K562 (cell line): ENCODE results near the gene CHD6. TPM values are rescaled to one million over a fixed set of nuclear protein-coding genes. Genes with fewer than 3 reads are reported as not detected.

Experiments
- ATAC-seq: fragments of 200-7000 bp; cut with Tn5 transposase; 3 replicates; pipeline ENCODE4 v1.9.1; 2020; ENCODE audit warnings: moderate library complexity
- BruUV-seq: library from RNA; stranded (reverse); fragments of 400-500 nt; replicated peaks from 2 replicates; lab custom pipeline; 2021; lab: Mats Ljungman, UMichigan
- CTCF ChIA-PET: fragments of 300-600 bp; formaldehyde crosslinking; extraction: SDS; loops from one replicate; lab custom pipeline; 2021; ENCODE audit warnings: low intra/inter-chr PET ratio; lab: Yijun Ruan, JAX
- POLR2A ChIA-PET: fragments of 300-600, 350-650 bp; sonication (Branson Sonifier 250); formaldehyde crosslinking; extraction: SDS; loops from one replicate; lab custom pipeline; 2021; ENCODE audit warnings: antibody characterized with exemption, inconsistent platforms; lab: Yijun Ruan, JAX
- DNase-seq, 4 experiments: peaks; one replicate each; pipeline versions ENCODE4 v3.0.0 to v3.0.0-alpha.2; 2011 to 2018; ENCODE audit warnings: low spot score in 3 of 4, mixed read lengths in 3 of 4; ENCODE audit errors: extremely low read depth in 1 of 4
- FAIRE-seq: peaks from 2 replicates; lab custom pipeline; 2011; peaks lifted over from hg19 to GRCh38; lab: Jason Lieb, UNC
- H2AFZ ChIP-seq: 2 replicates; pipeline ENCODE4 v1.6.0; 2011; ENCODE audit warnings: low read depth, low read length, control low read depth, inconsistent platforms
- H3K27ac ChIP-seq: fragments of 200-600 bp; 3 replicates; pipeline ENCODE4 v1.8.0; 2011; ENCODE audit warnings: low read depth, mild to moderate bottlenecking, control low read depth, inconsistent platforms, low read length, moderate library complexity, mixed read lengths; ENCODE audit errors: extremely low read depth
- H3K27me3 ChIP-seq, 2 experiments: fragments of 300-600 bp in 1 of 2; 2 replicates in 1 of 2; 3 replicates in 1 of 2; pipeline versions ENCODE4 v1.6.0 to v1.8.0; 2011; ENCODE audit warnings: inconsistent platforms in 2 of 2, low read length in 2 of 2, mild to moderate bottlenecking in 1 of 2, mixed read lengths in 1 of 2, moderate library complexity in 1 of 2; ENCODE audit not compliant: control insufficient read depth in 2 of 2, insufficient read depth in 2 of 2
- H3K36me3 ChIP-seq: fragments of 300-600 bp; 3 replicates; pipeline ENCODE4 v1.8.0; 2011; ENCODE audit warnings: mild to moderate bottlenecking, low read length, inconsistent platforms; ENCODE audit not compliant: control insufficient read depth, insufficient read depth
- H3K4me1 ChIP-seq, 2 experiments: fragments of 200-600 bp in 1 of 2; replicated peaks in 1 of 2; 2 replicates in 1 of 2; 3 replicates in 1 of 2; pipeline versions ENCODE4 v1.5.1 to v1.8.0; 2011; ENCODE audit warnings: inconsistent platforms in 2 of 2, low read length in 2 of 2, mild to moderate bottlenecking in 1 of 2, mixed read lengths in 1 of 2, moderate library complexity in 1 of 2; ENCODE audit not compliant: control insufficient read depth in 2 of 2, insufficient read depth in 2 of 2
- H3K4me2 ChIP-seq: 2 replicates; pipeline ENCODE4 v1.6.1; 2011; ENCODE audit warnings: low read length, control low read depth, inconsistent platforms, mixed read lengths; ENCODE audit not compliant: insufficient read depth
- H3K4me3 ChIP-seq: fragments of 200-600 bp; sonication (generic), shearing (Covaris generic); 2 replicates; pipeline ENCODE4 v1.5.1; 2016; ENCODE audit warnings: control low read depth, inconsistent platforms
- H3K79me2 ChIP-seq: fragments of 200-600 bp; 3 replicates; pipeline ENCODE4 v1.8.0; 2011; ENCODE audit warnings: low read length, inconsistent platforms; ENCODE audit not compliant: control insufficient read depth, insufficient read depth
- H3K9ac ChIP-seq, 2 experiments: 2 replicates each; pipeline versions ENCODE4 v1.6.0 to v1.6.1; 2011; ENCODE audit warnings: low read depth in 2 of 2, low read length in 2 of 2, control low read depth in 1 of 2, inconsistent platforms in 1 of 2, mild to moderate bottlenecking in 1 of 2, mixed read lengths in 1 of 2; ENCODE audit not compliant: insufficient read depth in 1 of 2
- H3K9me1 ChIP-seq: one replicate; pipeline ENCODE4 v1.6.0; 2011; ENCODE audit warnings: inconsistent platforms, mild to moderate bottlenecking, low read length, moderate library complexity; ENCODE audit not compliant: control insufficient read depth, insufficient read depth
- H3K9me3 ChIP-seq: replicated peaks from 2 replicates; pipeline ENCODE4 v1.5.1; 2011; ENCODE audit warnings: low read depth, low read length, inconsistent platforms; ENCODE audit not compliant: control insufficient read depth, insufficient read depth
- H4K20me1 ChIP-seq: replicated peaks from 2 replicates; pipeline ENCODE4 v1.6.1; 2011; ENCODE audit warnings: low read length, inconsistent platforms, mixed read lengths; ENCODE audit not compliant: control insufficient read depth, insufficient read depth
- CAMTA2 ChIP-seq: fragments of 250-450 bp; sonication (Bioruptor Pico); conservative IDR thresholded peaks from 2 replicates; pipeline ENCODE4 v1.5.1; 2022
- GATA2 ChIP-seq: sonication (generic); formaldehyde crosslinking; IDR thresholded peaks from 2 replicates; pipeline ENCODE4 v1.4.0; 2020; ENCODE audit warnings: mild to moderate bottlenecking, missing genetic modification reagents
- HNRNPH1 ChIP-seq: fragments of 200-400 bp; formaldehyde crosslinking; optimal IDR thresholded peaks from 2 replicates; pipeline ENCODE3; 2017; ENCODE audit warnings: low read depth, mild to moderate bottlenecking, low read length, moderate library complexity
- HNRNPUL1 ChIP-seq: fragments of 200-400 bp; formaldehyde crosslinking; IDR thresholded peaks from 2 replicates; pipeline ENCODE4 v1.6.1; 2017; ENCODE audit warnings: low read length
- MED1 ChIP-seq: sonication (generic); formaldehyde crosslinking; IDR thresholded peaks from 2 replicates; pipeline ENCODE4 v1.8.1; 2023; ENCODE audit warnings: missing genetic modification reagents, borderline replicate concordance
- POLR2H ChIP-seq: IDR thresholded peaks from 2 replicates; pipeline ENCODE4 v1.6.1; 2016; ENCODE audit warnings: missing genetic modification characterization, low read depth, mild to moderate bottlenecking, control low read depth, missing compliant biosample characterization, moderate library complexity
- RBM34 ChIP-seq: fragments of 200-400 bp; formaldehyde crosslinking; IDR thresholded peaks from 2 replicates; pipeline ENCODE4 v1.6.1; 2018; ENCODE audit warnings: low read length, borderline replicate concordance; ENCODE audit not compliant: insufficient read depth
- ZNF23 ChIP-seq: fragments of 250-450 bp; sonication (Bioruptor Pico); IDR thresholded peaks from 2 replicates; pipeline ENCODE4 v1.4.0; 2020; ENCODE audit warnings: mild to moderate bottlenecking
- ZNF561 ChIP-seq: fragments of 450-650 bp; formaldehyde crosslinking; conservative IDR thresholded peaks from 2 replicates; pipeline ENCODE4 v1.4.0; 2020; ENCODE audit warnings: mild to moderate bottlenecking, moderate library complexity
- WGBS: fragments of 100-300 bp; shearing (Covaris generic); methylation state at CpG from one replicate; pipeline ENCODE4 v1.1.6; 2016; ENCODE audit warnings: low coverage, mixed read lengths; ENCODE audit not compliant: insufficient coverage; ENCODE audit errors: missing lambda C conversion rate; 5-methylcytosine and 5-hydroxymethylcytosine counted together
- in situ Hi-C: fragments of 300-500 bp; cut with MboI; formaldehyde crosslinking; loops from 4 replicates; pipeline ENCODE4 v1.15.0; 2018; ENCODE audit warnings: inconsistent platforms, mixed read lengths
- intact Hi-C: fragments of 100-400 bp; cut with micrococcal nuclease; formaldehyde crosslinking; loops from 2 replicates; pipeline ENCODE4 v1.14.2; 2022
- polyA plus RNA-seq, 8 experiments: library from polyadenylated mRNA; depleted of rRNA in 4 of 8; stranded (reverse) in 5 of 8; unstranded in 3 of 8; fragments of >200 nt; fragmentation: Nextera tagmentation in 2 of 8; fragmentation: Illumina TruSeq in 1 of 8; extraction: Ambion mirVana in 2 of 8; extraction: Trizol in 1 of 8; gene quantifications; 2 replicates each; pipeline versions ENCODE4 v1.2.1 to v1.2.3, GENCODE V29; 2011 to 2014; ENCODE audit warnings: inconsistent platforms in 1 of 8, missing spikeins in 1 of 8
- total RNA-seq, 7 experiments: library from RNA; depleted of rRNA in 6 of 7; stranded (reverse); fragments of >200 nt in 6 of 7; fragmentation: Illumina TruSeq in 2 of 7; extraction: Trizol in 2 of 7; gene quantifications; 2 replicates each; pipeline versions ENCODE4 v1.2.1 to v1.2.3, GENCODE V29; 2011 to 2021; ENCODE audit warnings: low replicate concordance in 1 of 7
- TF ChIP-seq, protein P1 (sequence below): fragments of 450-650 bp; IDR thresholded peaks from 2 replicates; pipeline ENCODE4 v1.6.1; 2016; ENCODE audit warnings: low read depth, mild to moderate bottlenecking, moderate library complexity
- TF ChIP-seq, protein P2 (sequence below): fragments of 250-450 bp; sonication (Bioruptor Pico); IDR thresholded peaks from 2 replicates; pipeline ENCODE4 v1.4.0; 2020; ENCODE audit warnings: mild to moderate bottlenecking, moderate library complexity
- TF ChIP-seq, protein P3 (sequence below): IDR thresholded peaks from 2 replicates; pipeline ENCODE4 v1.6.1; 2012; ENCODE audit warnings: low read depth, low read length, improper control_type of control experiment, borderline replicate concordance
- TF ChIP-seq, protein P4 (sequence below): fragments of 450-650 bp; formaldehyde crosslinking; IDR thresholded peaks from 2 replicates; pipeline ENCODE4 v1.4.0; 2020; ENCODE audit warnings: mild to moderate bottlenecking, moderate library complexity

The CHD6 gene
- total and polyA plus RNA-seq, 9 of the 15 experiments (the other 6 are each of a cell fraction or from before 2014, with no cell fraction given): 3.9 to 24.2 (median 12.8) TPM

DNA sequence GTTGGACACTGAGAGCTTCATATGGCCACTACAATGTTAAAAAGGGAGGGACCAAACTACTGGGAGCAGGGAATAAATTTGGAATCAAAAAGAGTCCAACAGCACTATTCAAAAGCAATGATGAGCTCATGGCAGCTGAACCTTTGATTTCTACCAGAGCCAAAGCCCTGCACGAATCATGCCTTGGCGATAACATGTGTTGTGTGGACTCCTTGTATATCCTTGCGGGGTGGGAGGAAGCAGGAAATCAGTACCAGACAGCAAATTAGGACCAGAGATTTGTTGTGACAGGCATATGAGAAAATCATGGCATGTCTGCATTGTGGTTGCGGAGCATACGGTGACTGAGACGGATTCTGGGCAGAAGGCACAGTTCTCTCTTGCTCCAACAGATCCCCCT is 166.0 kb downstream of the CHD6 start:
- Histone ChIP-seq H3K9me1 (no peaks in the 10 kb centered on the region), H3K4me3 (no peak overlapping the region), H2AFZ (no peak overlapping the region), H3K9ac (no peak overlapping the region), H3K27ac (no peak overlapping the region), H3K27me3 (no peaks in the 10 kb centered on the region), H3K79me2 (no peaks in the 10 kb centered on the region), H3K4me1 (peaks cover 0 to 9% of the 10 kb centered on the region in 2 experiments; a peak in 3 of 5 replicates), H4K20me1 (no peaks in the 10 kb centered on the region), H3K4me2 (no peak overlapping the region), H3K36me3 (peaks cover 90% of the 10 kb centered on the region; the same call in 2 of the 3 replicates), H3K9me3 (no peaks in the 10 kb centered on the region)
- 93% methylated on average over 6 of the region's 6 CpGs for WGBS
- ATAC-seq (no peak), FAIRE-seq (no peak), DNase-seq (no peak)
- ChIA-PET POLR2A (no interaction called here), CTCF (no interaction called here)
- no TSS peak for BruUV-seq
- in situ Hi-C loops (no loop called here), intact Hi-C loops (no loop called here)
- TF ChIP-seq, protein P1, sequence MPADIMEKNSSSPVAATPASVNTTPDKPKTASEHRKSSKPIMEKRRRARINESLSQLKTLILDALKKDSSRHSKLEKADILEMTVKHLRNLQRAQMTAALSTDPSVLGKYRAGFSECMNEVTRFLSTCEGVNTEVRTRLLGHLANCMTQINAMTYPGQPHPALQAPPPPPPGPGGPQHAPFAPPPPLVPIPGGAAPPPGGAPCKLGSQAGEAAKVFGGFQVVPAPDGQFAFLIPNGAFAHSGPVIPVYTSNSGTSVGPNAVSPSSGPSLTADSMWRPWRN: no peak
- TF ChIP-seq ZNF561 (CRISPR knock-in tag): no peak
- TF ChIP-seq POLR2H (tag): no peak
- TF ChIP-seq, protein P2, sequence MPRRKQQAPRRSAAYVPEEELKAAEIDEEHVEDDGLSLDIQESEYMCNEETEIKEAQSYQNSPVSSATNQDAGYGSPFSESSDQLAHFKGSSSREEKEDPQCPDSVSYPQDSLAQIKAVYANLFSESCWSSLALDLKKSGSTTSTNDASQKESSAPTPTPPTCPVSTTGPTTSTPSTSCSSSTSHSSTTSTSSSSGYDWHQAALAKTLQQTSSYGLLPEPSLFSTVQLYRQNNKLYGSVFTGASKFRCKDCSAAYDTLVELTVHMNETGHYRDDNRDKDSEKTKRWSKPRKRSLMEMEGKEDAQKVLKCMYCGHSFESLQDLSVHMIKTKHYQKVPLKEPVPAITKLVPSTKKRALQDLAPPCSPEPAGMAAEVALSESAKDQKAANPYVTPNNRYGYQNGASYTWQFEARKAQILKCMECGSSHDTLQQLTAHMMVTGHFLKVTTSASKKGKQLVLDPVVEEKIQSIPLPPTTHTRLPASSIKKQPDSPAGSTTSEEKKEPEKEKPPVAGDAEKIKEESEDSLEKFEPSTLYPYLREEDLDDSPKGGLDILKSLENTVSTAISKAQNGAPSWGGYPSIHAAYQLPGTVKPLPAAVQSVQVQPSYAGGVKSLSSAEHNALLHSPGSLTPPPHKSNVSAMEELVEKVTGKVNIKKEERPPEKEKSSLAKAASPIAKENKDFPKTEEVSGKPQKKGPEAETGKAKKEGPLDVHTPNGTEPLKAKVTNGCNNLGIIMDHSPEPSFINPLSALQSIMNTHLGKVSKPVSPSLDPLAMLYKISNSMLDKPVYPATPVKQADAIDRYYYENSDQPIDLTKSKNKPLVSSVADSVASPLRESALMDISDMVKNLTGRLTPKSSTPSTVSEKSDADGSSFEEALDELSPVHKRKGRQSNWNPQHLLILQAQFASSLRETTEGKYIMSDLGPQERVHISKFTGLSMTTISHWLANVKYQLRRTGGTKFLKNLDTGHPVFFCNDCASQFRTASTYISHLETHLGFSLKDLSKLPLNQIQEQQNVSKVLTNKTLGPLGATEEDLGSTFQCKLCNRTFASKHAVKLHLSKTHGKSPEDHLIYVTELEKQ (CRISPR knock-in tag): no peak
- TF ChIP-seq ZNF23 (CRISPR knock-in tag): no peak
- TF ChIP-seq MED1 (CRISPR knock-in tag): no peak
- TF ChIP-seq, protein P3, sequence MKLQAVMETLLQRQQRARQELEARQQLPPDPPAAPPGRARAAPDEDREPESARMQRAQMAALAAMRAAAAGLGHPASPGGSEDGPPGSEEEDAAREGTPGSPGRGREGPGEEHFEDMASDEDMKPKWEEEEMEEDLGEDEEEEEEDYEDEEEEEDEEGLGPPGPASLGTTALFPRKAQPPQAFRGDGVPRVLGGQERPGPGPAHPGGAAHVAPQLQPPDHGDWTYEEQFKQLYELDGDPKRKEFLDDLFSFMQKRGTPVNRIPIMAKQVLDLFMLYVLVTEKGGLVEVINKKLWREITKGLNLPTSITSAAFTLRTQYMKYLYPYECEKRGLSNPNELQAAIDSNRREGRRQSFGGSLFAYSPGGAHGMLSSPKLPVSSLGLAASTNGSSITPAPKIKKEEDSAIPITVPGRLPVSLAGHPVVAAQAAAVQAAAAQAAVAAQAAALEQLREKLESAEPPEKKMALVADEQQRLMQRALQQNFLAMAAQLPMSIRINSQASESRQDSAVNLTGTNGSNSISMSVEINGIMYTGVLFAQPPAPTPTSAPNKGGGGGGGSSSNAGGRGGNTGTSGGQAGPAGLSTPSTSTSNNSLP: no peak
- TF ChIP-seq HNRNPH1: no peak
- no peak for TF ChIP-seq CAMTA2 (CRISPR knock-in tag)
- TF ChIP-seq GATA2 (CRISPR knock-in tag): no peak
- TF ChIP-seq, protein P4, sequence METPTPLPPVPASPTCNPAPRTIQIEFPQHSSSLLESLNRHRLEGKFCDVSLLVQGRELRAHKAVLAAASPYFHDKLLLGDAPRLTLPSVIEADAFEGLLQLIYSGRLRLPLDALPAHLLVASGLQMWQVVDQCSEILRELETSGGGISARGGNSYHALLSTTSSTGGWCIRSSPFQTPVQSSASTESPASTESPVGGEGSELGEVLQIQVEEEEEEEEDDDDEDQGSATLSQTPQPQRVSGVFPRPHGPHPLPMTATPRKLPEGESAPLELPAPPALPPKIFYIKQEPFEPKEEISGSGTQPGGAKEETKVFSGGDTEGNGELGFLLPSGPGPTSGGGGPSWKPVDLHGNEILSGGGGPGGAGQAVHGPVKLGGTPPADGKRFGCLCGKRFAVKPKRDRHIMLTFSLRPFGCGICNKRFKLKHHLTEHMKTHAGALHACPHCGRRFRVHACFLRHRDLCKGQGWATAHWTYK (CRISPR knock-in tag): no peak
- TF ChIP-seq HNRNPUL1: no peak
- no peak for TF ChIP-seq RBM34
